GM12892 (cell line): ENCODE measurements around the gene S100A8.

ENCODE experiments used
- DNase-seq: peaks from one replicate; pipeline ENCODE4 v3.0.0; 2011; ENCODE audit not compliant: insufficient read length
- FAIRE-seq: peaks from 2 replicates; lab custom pipeline; 2011; peaks lifted over from hg19 to GRCh38; lab: Jason Lieb, UNC
- POLR2A ChIP-seq: IDR thresholded peaks from 2 replicates; pipeline ENCODE4 v1.6.1; 2011; ENCODE audit warnings: low read depth, low read length, control low read depth
- POLR2AphosphoS5 ChIP-seq: IDR thresholded peaks from 2 replicates; pipeline ENCODE4 v1.6.1; 2011; ENCODE audit warnings: low read depth, low read length, control low read depth
- TAF1 ChIP-seq: IDR thresholded peaks from 2 replicates; pipeline ENCODE4 v1.6.1; 2011; ENCODE audit warnings: low read depth, mild to moderate bottlenecking, control low read depth, low read length, borderline replicate concordance

The S100A8 gene

GRCh38 chr1:153394391-153394790 lies 3.5 kb upstream of the S100A8 start:
- DNase-seq (no peak), FAIRE-seq (no peak)
- TF ChIP-seq TAF1 = no peak
- TF ChIP-seq POLR2AphosphoS5 = no peak
- no peak for TF ChIP-seq POLR2A

- DNase-seq (no peak), FAIRE-seq (no peak)
- TF ChIP-seq POLR2AphosphoS5 (no peak), POLR2A (no peak), TAF1 (no peak)
These were observed 3.1 kb upstream of the S100A8 start for GRCh38 chr1:153393926-153394325.

- no peak for FAIRE-seq
- TF ChIP-seq POLR2A (no peak), TAF1 (no peak), POLR2AphosphoS5 (no peak)
- DNase-seq = no peak
These were observed 1.9 kb upstream of the S100A8 start for GRCh38 chr1:153392822-153393221.

- DNase-seq (no peak), FAIRE-seq (no peak)
- TF ChIP-seq TAF1 = no peak
- no peak for TF ChIP-seq POLR2AphosphoS5
- no peak for TF ChIP-seq POLR2A
These were observed 1.4 kb upstream of the S100A8 start for GRCh38 chr1:153392258-153392657.

- DNase-seq (no peak), FAIRE-seq (no peak)
- TF ChIP-seq POLR2A (no peak), TAF1 (no peak), POLR2AphosphoS5 (no peak)
These were observed 647 bp downstream of the S100A8 start for GRCh38 chr1:153389973-153390879.

- FAIRE-seq (no peak), DNase-seq (no peak)
- TF ChIP-seq POLR2AphosphoS5 (no peak), POLR2A (no peak), TAF1 (no peak)
These were observed 1.5 kb downstream of the S100A8 start for GRCh38 chr1:153389401-153389800.

GRCh38 chr1:153387785-153388184 lies 3.1 kb downstream of the S100A8 start:
- no peak for FAIRE-seq
- no peak for DNase-seq
- TF ChIP-seq POLR2A = no peak
- no peak for TF ChIP-seq TAF1
- no peak for TF ChIP-seq POLR2AphosphoS5

GRCh38 chr1:153387001-153387400 lies 3.9 kb downstream of the S100A8 start:
- TF ChIP-seq POLR2A (no peak), POLR2AphosphoS5 (no peak), TAF1 (no peak)
- no peak for DNase-seq
- no peak for FAIRE-seq

- DNase-seq = no peak
These were observed 4.4 kb downstream of the S100A8 start for GRCh38 chr1:153386500-153386901.

GRCh38 chr1:153384958-153385580 lies 5.8 kb downstream of the S100A8 start:
- DNase-seq = no peak
- TF ChIP-seq TAF1 (no peak), POLR2A (no peak), POLR2AphosphoS5 (no peak)
- no peak for FAIRE-seq

More at GRCh38 chr1:153386500-153386901, 4.4 kb downstream of the S100A8 start:
- no peak for FAIRE-seq
- TF ChIP-seq POLR2AphosphoS5 = no peak
- no peak for TF ChIP-seq POLR2A

- DNase-seq = no peak
- no peak for FAIRE-seq
- TF ChIP-seq TAF1 (no peak), POLR2AphosphoS5 (no peak), POLR2A (no peak)
These were observed 10.2 kb downstream of the S100A8 start for GRCh38 chr1:153380711-153381110.
